WTC11 (cell line): ENCODE measurements around the gene ILF3. TPM values are rescaled to one million over a fixed set of nuclear protein-coding genes. Genes with fewer than 3 reads are reported as not detected.

Experiments
- ATAC-seq: fragments of 200-7000 bp; cut with Tn5 transposase; 2 replicates; pipeline ENCODE4 v1.10.0; 2021; ENCODE audit warnings: mild to moderate bottlenecking, moderate library complexity
- CTCF ChIA-PET: fragments of 300-600 bp; sonication (Branson Sonifier 250); formaldehyde crosslinking; loops from one replicate; lab custom pipeline; 2021; ENCODE audit warnings: antibody characterized with exemption; lab: Charles Lee
- POLR2A ChIA-PET: fragments of 350-600 bp; sonication (Branson Sonifier 250); formaldehyde crosslinking; loops from one replicate; lab custom pipeline; 2021; ENCODE audit warnings: antibody characterized with exemption; lab: Charles Lee
- DNase-seq: peaks from one replicate; pipeline ENCODE4 v3.0.0; 2021; ENCODE audit warnings: low spot score
- H3K27ac Mint-ChIP-seq: 2 replicates; pipeline ENCODE4 v1.8.0; 2021; ENCODE audit warnings: mixed read lengths
- H3K27me3 Mint-ChIP-seq: 2 replicates; pipeline ENCODE4 v1.8.0; 2021; ENCODE audit warnings: low read depth, mild to moderate bottlenecking, moderate library complexity, mixed read lengths
- H3K36me3 Mint-ChIP-seq: 2 replicates; pipeline ENCODE4 v1.8.0; 2021; ENCODE audit warnings: mixed read lengths
- H3K4me1 Mint-ChIP-seq: 2 replicates; pipeline ENCODE4 v1.8.0; 2022; ENCODE audit warnings: mixed read lengths
- H3K4me3 Mint-ChIP-seq: 2 replicates; pipeline ENCODE4 v1.8.0; 2021; ENCODE audit warnings: mild to moderate bottlenecking, moderate library complexity, mixed read lengths
- H3K9me3 Mint-ChIP-seq: 2 replicates; pipeline ENCODE4 v1.8.0; 2021; ENCODE audit warnings: mixed read lengths
- ARID4B ChIP-seq: sonication (generic); formaldehyde crosslinking; IDR thresholded peaks from 2 replicates; pipeline ENCODE4 v1.8.0; 2023; ENCODE audit warnings: missing genetic modification reagents, mild to moderate bottlenecking, borderline replicate concordance
- E2F5 ChIP-seq: sonication (generic); formaldehyde crosslinking; IDR thresholded peaks from 2 replicates; pipeline ENCODE4 v1.8.1; 2022; ENCODE audit warnings: mild to moderate bottlenecking, moderate library complexity, missing genetic modification reagents
- EMX1 ChIP-seq: fragments of 250-450 bp; sonication (Bioruptor Pico); IDR thresholded peaks from 2 replicates; pipeline ENCODE4 v1.8.0; 2021; ENCODE audit warnings: mild to moderate bottlenecking
- ETV6 ChIP-seq: sonication (generic); formaldehyde crosslinking; IDR thresholded peaks from 2 replicates; pipeline ENCODE4 v1.8.1; 2022; ENCODE audit warnings: mild to moderate bottlenecking, missing genetic modification reagents
- FOXK1 ChIP-seq: sonication (generic); formaldehyde crosslinking; IDR thresholded peaks from 2 replicates; pipeline ENCODE4 v1.8.0; 2022; ENCODE audit warnings: mild to moderate bottlenecking, moderate library complexity, missing genetic modification reagents
- FOXP1 ChIP-seq: sonication (generic); formaldehyde crosslinking; IDR thresholded peaks from 2 replicates; pipeline ENCODE4 v1.8.0; 2022; ENCODE audit warnings: missing genetic modification reagents, mild to moderate bottlenecking, moderate library complexity, borderline replicate concordance
- KAT7 ChIP-seq: sonication (generic); formaldehyde crosslinking; IDR thresholded peaks from 2 replicates; pipeline ENCODE4 v1.8.1; 2023; ENCODE audit warnings: missing genetic modification reagents, mild to moderate bottlenecking, borderline replicate concordance
- MAX ChIP-seq: sonication (generic); formaldehyde crosslinking; IDR thresholded peaks from 2 replicates; pipeline ENCODE4 v1.8.0; 2022; ENCODE audit warnings: mild to moderate bottlenecking, missing genetic modification reagents
- MYBL2 ChIP-seq: sonication (generic); formaldehyde crosslinking; IDR thresholded peaks from 2 replicates; pipeline ENCODE4 v1.8.1; 2023; ENCODE audit warnings: mild to moderate bottlenecking, moderate library complexity, missing genetic modification reagents
- NFYB ChIP-seq: sonication (generic); formaldehyde crosslinking; conservative IDR thresholded peaks from 2 replicates; pipeline ENCODE4 v1.8.0; 2022; ENCODE audit warnings: low read depth, missing genetic modification reagents
- PREB ChIP-seq: sonication (generic); formaldehyde crosslinking; IDR thresholded peaks from 2 replicates; pipeline ENCODE4 v1.8.1; 2022; ENCODE audit warnings: mild to moderate bottlenecking, missing genetic modification reagents, moderate library complexity, borderline replicate concordance
- RELA ChIP-seq: sonication (generic); formaldehyde crosslinking; IDR thresholded peaks from 2 replicates; pipeline ENCODE4 v1.8.1; 2022; ENCODE audit warnings: missing genetic modification reagents, mild to moderate bottlenecking, borderline replicate concordance
- SP1 ChIP-seq: sonication (generic); formaldehyde crosslinking; conservative IDR thresholded peaks from 2 replicates; pipeline ENCODE4 v1.8.1; 2022; ENCODE audit warnings: missing genetic modification reagents
- TEAD4 ChIP-seq: sonication (generic); formaldehyde crosslinking; IDR thresholded peaks from 2 replicates; pipeline ENCODE4 v1.8.0; 2022; ENCODE audit warnings: mild to moderate bottlenecking, missing genetic modification reagents
- ZNF121 ChIP-seq: sonication (generic); formaldehyde crosslinking; IDR thresholded peaks from 2 replicates; pipeline ENCODE4 v1.8.0; 2023; ENCODE audit warnings: missing genetic modification reagents
- ZNF219 ChIP-seq: sonication (generic); formaldehyde crosslinking; IDR thresholded peaks from 2 replicates; pipeline ENCODE4 v1.8.0; 2023; ENCODE audit warnings: missing genetic modification reagents, mild to moderate bottlenecking, borderline replicate concordance
- ZNF263 ChIP-seq: sonication (generic); formaldehyde crosslinking; IDR thresholded peaks from 2 replicates; pipeline ENCODE4 v1.8.1; 2022; ENCODE audit warnings: low read depth, mild to moderate bottlenecking, moderate library complexity, missing genetic modification reagents
- ZNF317 ChIP-seq: sonication (generic); formaldehyde crosslinking; IDR thresholded peaks from 2 replicates; pipeline ENCODE4 v1.8.1; 2023; ENCODE audit warnings: low read depth, mild to moderate bottlenecking, moderate library complexity, missing genetic modification reagents, borderline replicate concordance
- ZNF423 ChIP-seq: fragments of 250-450 bp; sonication (Bioruptor Pico); IDR thresholded peaks from 2 replicates; pipeline ENCODE4 v2.1.2; 2022; ENCODE audit warnings: mild to moderate bottlenecking, moderate library complexity
- ZNF671 ChIP-seq: fragments of 250-450 bp; sonication (Bioruptor Pico); IDR thresholded peaks from 2 replicates; pipeline ENCODE4 v1.8.0; 2021; ENCODE audit warnings: mild to moderate bottlenecking
- total RNA-seq: library from RNA; stranded (reverse); gene quantifications from 3 replicates; pipeline ENCODE4 v1.2.3, GENCODE V29; 2021
- TF ChIP-seq, protein P1 (sequence below): fragments of 200-600 bp; IDR thresholded peaks from 2 replicates; pipeline ENCODE4 v1.8.0; 2022; ENCODE audit warnings: antibody characterized with exemption

ILF3 gene
- total RNA-seq, 1 experiment from 2014 or later: 659 TPM

DNA sequence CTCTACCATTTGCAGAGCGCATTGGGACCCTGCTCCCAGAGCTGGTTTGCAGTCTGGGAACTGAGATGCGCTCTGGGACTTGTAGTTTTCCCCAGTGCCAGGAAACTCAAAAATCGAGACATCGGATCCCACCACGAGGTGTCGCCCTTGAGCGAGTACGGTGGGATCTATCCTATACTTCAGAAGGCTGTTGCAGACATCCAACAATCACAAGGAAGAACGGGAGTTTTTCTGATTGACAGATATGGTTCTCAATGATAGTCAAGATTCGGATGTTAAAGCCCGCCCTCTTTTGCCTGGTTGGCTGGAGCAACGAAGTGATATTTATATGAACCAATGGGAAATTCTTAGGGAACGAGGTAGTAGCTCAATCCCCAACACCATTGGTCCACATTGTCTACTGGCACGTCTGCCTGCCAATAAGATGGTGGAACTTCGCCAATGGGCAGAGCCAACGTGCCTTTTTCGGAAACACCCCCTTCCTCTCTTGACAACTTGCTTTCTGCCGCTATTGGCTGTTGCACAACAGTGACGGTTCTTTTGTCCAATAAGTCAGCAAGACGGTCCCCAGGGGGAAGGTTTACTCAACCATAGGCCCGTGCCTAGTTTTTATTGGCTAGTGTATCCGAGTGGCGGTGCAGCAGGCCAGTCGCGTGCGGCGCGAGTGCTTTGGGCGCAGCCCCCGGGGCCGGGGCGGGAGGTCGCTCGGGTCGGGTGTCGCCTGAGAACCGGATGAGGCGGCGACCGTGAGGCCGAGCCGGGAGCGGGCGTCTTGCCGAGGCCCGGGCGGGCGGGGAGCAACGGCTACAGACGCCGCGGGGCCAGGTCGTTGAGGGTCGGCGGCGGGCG is 63.4 kb downstream of the ILF3 start, which contains the start of gene DNM2 (continued):
- TF ChIP-seq EMX1 (CRISPR knock-in tag) (no peak), MAX (no peak), ZNF263 (CRISPR knock-in tag) (no peak), FOXK1 (CRISPR knock-in tag) (peak; percentile 35; the same call in 1 of the 2 replicates), SP1 (CRISPR knock-in tag) (peak; percentile 96)
- TF ChIP-seq, protein P1, sequence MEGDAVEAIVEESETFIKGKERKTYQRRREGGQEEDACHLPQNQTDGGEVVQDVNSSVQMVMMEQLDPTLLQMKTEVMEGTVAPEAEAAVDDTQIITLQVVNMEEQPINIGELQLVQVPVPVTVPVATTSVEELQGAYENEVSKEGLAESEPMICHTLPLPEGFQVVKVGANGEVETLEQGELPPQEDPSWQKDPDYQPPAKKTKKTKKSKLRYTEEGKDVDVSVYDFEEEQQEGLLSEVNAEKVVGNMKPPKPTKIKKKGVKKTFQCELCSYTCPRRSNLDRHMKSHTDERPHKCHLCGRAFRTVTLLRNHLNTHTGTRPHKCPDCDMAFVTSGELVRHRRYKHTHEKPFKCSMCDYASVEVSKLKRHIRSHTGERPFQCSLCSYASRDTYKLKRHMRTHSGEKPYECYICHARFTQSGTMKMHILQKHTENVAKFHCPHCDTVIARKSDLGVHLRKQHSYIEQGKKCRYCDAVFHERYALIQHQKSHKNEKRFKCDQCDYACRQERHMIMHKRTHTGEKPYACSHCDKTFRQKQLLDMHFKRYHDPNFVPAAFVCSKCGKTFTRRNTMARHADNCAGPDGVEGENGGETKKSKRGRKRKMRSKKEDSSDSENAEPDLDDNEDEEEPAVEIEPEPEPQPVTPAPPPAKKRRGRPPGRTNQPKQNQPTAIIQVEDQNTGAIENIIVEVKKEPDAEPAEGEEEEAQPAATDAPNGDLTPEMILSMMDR: peak; percentile 70
- TF ChIP-seq, all 79 proteins: peak for 5

- DNase-seq: peak; percentile 38
- H3K36me3 Mint-ChIP-seq: peaks cover 5% of the 10 kb centered on the region; the same call in 1 of the 2 replicates
- H3K27me3 Mint-ChIP-seq: no peaks in the 10 kb centered on the region
- no peak for ATAC-seq
- no peaks in the 10 kb centered on the region for H3K9me3 Mint-ChIP-seq
- H3K27ac Mint-ChIP-seq: peak overlapping the region; percentile 77
- ChIA-PET CTCF (interaction anchor here (0.6 to 4.6 kb wide), 53 partner anchors 9 to 447 kb away, joined by 3 to 107 read pairs (median 6); partner anchors contain the start of genes CARM1, ICAM1, KRI1 and QTRT1), POLR2A (interaction anchor here (0.6 to 1.9 kb wide), 3 partner anchors 34 to 117 kb away, joined by 3 to 5 read pairs (median 3); partner anchors contain the start of gene TMED1)
- H3K4me3 Mint-ChIP-seq: peak overlapping the region; percentile 89
- peaks cover 12% of the 10 kb centered on the region for H3K4me1 Mint-ChIP-seq
- TF ChIP-seq ZNF219 (0 out of 2 replicates have a peak, but pooled peaks have one; percentile 41), E2F5 (0 out of 2 replicates have a peak, but pooled peaks have one; percentile 46), ZNF423 (CRISPR knock-in tag) (peak; percentile 51; the same call in 1 of the 2 replicates), FOXP1 (peak; percentile 29; the same call in 1 of the 2 replicates), MYBL2 (no peak), KAT7 (CRISPR knock-in tag) (no peak), ZNF671 (CRISPR knock-in tag) (no peak), ZNF317 (CRISPR knock-in tag) (no peak), ETV6 (0 out of 2 replicates have a peak, but pooled peaks have one; percentile 2), RELA (CRISPR knock-in tag) (peak; percentile 73; the same call in 1 of the 2 replicates)
Measured at GRCh38 chr19:10718205-10719196, 64.4 kb downstream of the ILF3 start.

GRCh38 chr19:10719466-10719961 is 65.4 kb downstream of the ILF3 start:
- Mint-ChIP-seq H3K27ac (peak overlapping the region; percentile 92), H3K4me1 (peaks cover 12% of the 10 kb centered on the region), H3K36me3 (no peaks in the 10 kb centered on the region; the same call in 1 of the 2 replicates), H3K4me3 (peak overlapping the region; percentile 89), H3K27me3 (no peaks in the 10 kb centered on the region), H3K9me3 (no peaks in the 10 kb centered on the region)
- POLR2A ChIA-PET: no interaction called here
- DNase-seq (no peak), ATAC-seq (no peak)
- CTCF ChIA-PET: interaction anchor here (0.9 to 4.6 kb wide), 7 partner anchors 18 to 152 kb away, joined by 4 to 107 read pairs (median 6); partner anchors contain the start of genes CARM1 and QTRT1
- no peak for TF ChIP-seq ARID4B
- no peak for TF ChIP-seq NFYB (CRISPR knock-in tag)
- no peak for TF ChIP-seq ZNF121
- no peak for TF ChIP-seq TEAD4 (CRISPR knock-in tag)
- no peak for TF ChIP-seq PREB (CRISPR knock-in tag)
